Testis (tissue), 2 donors: ENCODE results near the gene KLHL29.

Source experiments
- CTCF ChIP-seq, 3 experiments: fragments of 450-650 bp in 2 of 3; fragments of 200-600 bp in 1 of 3; sonication (generic) in 1 of 3; IDR thresholded peaks; one replicate each; pipeline ENCODE4 v1.5.1; 2016 to 2019; ENCODE audit warnings: antibody characterized with exemption in 3 of 3, mild to moderate bottlenecking in 2 of 3, moderate library complexity in 1 of 3
- POLR2A ChIP-seq: fragments of 450-650 bp; IDR thresholded peaks from one replicate; pipeline ENCODE4 v1.6.1; 2017; ENCODE audit warnings: antibody characterized with exemption, mild to moderate bottlenecking, moderate library complexity

DNA sequence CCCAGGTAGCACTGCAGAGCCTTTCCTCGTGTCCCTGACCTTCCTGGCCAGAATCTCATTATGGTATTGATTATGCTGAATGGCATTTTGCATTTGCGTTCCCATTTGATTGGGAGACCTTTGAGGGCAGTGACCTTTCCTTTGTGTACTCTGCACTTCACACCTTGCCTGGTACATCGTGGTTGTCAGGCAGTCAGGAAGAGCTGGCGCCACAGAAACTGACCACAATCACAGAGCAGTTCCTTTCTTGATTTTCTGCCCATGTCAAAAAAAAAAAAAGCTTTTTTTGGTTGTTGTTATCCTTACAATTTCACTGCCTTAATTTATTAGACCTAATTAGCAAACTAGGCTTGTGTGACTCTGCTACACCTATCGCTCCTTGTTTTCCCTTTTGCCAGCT is 8.9 kb upstream of the KLHL29 start:
- no peak for TF ChIP-seq POLR2A
- TF ChIP-seq CTCF (IDR thresholded peaks at IDR 0.05), result no peak
